GM23248 (cell line): ENCODE measurements around the gene CACNA1B.

ENCODE experiments used
- EZH2 ChIP-seq: fragments of 200-600 bp; sonication (generic); IDR thresholded peaks from 2 replicates; pipeline ENCODE4 v1.6.1; 2018; ENCODE audit warnings: antibody characterized with exemption, mild to moderate bottlenecking; ENCODE audit not compliant: insufficient read depth, poor library complexity, severe bottlenecking
- EZH2phosphoT487 ChIP-seq: fragments of 200-600 bp; sonication (generic); IDR thresholded peaks from 2 replicates; pipeline ENCODE4 v1.6.1; 2018; ENCODE audit warnings: antibody characterized with exemption, moderate library complexity, mild to moderate bottlenecking, low read depth; ENCODE audit not compliant: insufficient read depth

- TF ChIP-seq EZH2phosphoT487 (no peak), EZH2 (no peak)
Observed at GRCh38 chr9:137833721-137834613, 43.6 kb upstream of the CACNA1B start.
